ENCODE results near the gene PTGES. TPM values are rescaled to one million over a fixed set of nuclear protein-coding genes. Genes with fewer than 3 reads are reported as not detected.

The PTGES gene
- total RNA-seq, 1 experiment from 2014 or later, result 2.5 TPM

GRCh38 chr9:129717991-129718390 is 34.9 kb downstream of the PTGES start (continued):
- TF ChIP-seq ATF2 (CRISPR knock-in tag; IDR thresholded peaks at IDR 0.05; ENCODE audit: borderline replicate concordance, low read depth) (no peak), MLX (CRISPR knock-in tag; IDR thresholded peaks at IDR 0.05) (no peak), ARID4B (CRISPR knock-in tag; IDR thresholded peaks at IDR 0.05; ENCODE audit: borderline replicate concordance) (no peak), ZNF396 (CRISPR knock-in tag; IDR thresholded peaks at IDR 0.05; ENCODE audit: borderline replicate concordance) (no peak), PRDM15 (CRISPR knock-in tag; IDR thresholded peaks at IDR 0.05) (no peak), CBFB (CRISPR knock-in tag; IDR thresholded peaks at IDR 0.05; ENCODE audit: low read depth) (no peak), NR1H2 (CRISPR knock-in tag; IDR thresholded peaks at IDR 0.05) (no peak), OVOL2 (CRISPR knock-in tag; IDR thresholded peaks at IDR 0.05; ENCODE audit: borderline replicate concordance) (no peak)

GRCh38 chr9:129716091-129716490 is 36.8 kb downstream of the PTGES start:
- no peaks in the 10 kb centered on the region for H3K36me3 Mint-ChIP-seq
- peaks cover 6% of the 10 kb centered on the region; the same call in 1 of the 2 replicates for H3K4me1 Mint-ChIP-seq
- peaks cover 3% of the 10 kb centered on the region; the same call in 1 of the 2 replicates for H3K27me3 Mint-ChIP-seq (ENCODE audit: low read depth)
- H3K9me3 Mint-ChIP-seq, result no peaks in the 10 kb centered on the region
- no peak for ATAC-seq
- H3K27ac Mint-ChIP-seq, result no peak overlapping the region
- no peak overlapping the region for H3K4me3 Mint-ChIP-seq
- ChIA-PET POLR2A (no interaction called here), CTCF (interaction anchor here (1.3 to 3.1 kb wide), 2 partner anchors 11 to 74 kb away, joined by 4 to 15 read pairs; no protein-coding TSS in a partner anchor)
- DNase-seq (ENCODE audit: low spot score), result no peak
- TF ChIP-seq HMGXB4 (CRISPR knock-in tag; IDR thresholded peaks at IDR 0.05), result no peak
- TF ChIP-seq ZNF317 (CRISPR knock-in tag; IDR thresholded peaks at IDR 0.05; ENCODE audit: borderline replicate concordance, low read depth), result no peak
- no peak for TF ChIP-seq OVOL2 (CRISPR knock-in tag; IDR thresholded peaks at IDR 0.05; ENCODE audit: borderline replicate concordance)
- no peak for TF ChIP-seq FOXJ3 (CRISPR knock-in tag; IDR thresholded peaks at IDR 0.05; ENCODE audit: borderline replicate concordance)
- no peak for TF ChIP-seq ZNF671 (CRISPR knock-in tag; IDR thresholded peaks at IDR 0.05)
- no peak for TF ChIP-seq ZNF512 (CRISPR knock-in tag; IDR thresholded peaks at IDR 0.05; ENCODE audit: borderline replicate concordance)
- TF ChIP-seq ZNF121 (CRISPR knock-in tag; IDR thresholded peaks at IDR 0.05), result no peak
- TF ChIP-seq PRDM15 (CRISPR knock-in tag; IDR thresholded peaks at IDR 0.05), result no peak
- no peak for TF ChIP-seq ETV6 (CRISPR knock-in tag; IDR thresholded peaks at IDR 0.05)
- TF ChIP-seq ZNF423 (CRISPR knock-in tag; IDR thresholded peaks at IDR 0.05), result no peak
- TF ChIP-seq NFYB (CRISPR knock-in tag; conservative IDR thresholded peaks at IDR 0.05; ENCODE audit: low read depth), result no peak
- TF ChIP-seq ATF1 (CRISPR knock-in tag; IDR thresholded peaks at IDR 0.05), result no peak
- no peak for TF ChIP-seq ZNF416 (CRISPR knock-in tag; IDR thresholded peaks at IDR 0.05)
